Cortex of kidney (tissue), 1 donor: ENCODE data around the gene YJU2.
"Not testable (repeated sequence)": the region's sequence is repeated elsewhere in the genome, so short reads cannot be mapped to it uniquely, and the experiment has no call there.

Experiments used
- DNase-seq: peaks from one replicate; lab custom pipeline; 2025; lab: John Stamatoyannopoulos, UW

The YJU2 gene

GRCh38 chr19:4267901-4268815, 21.3 kb downstream of the YJU2 start:
- DNase-seq = no peak

GRCh38 chr19:4268816-4269430, 22.0 kb downstream of the YJU2 start:
- DNase-seq = no peak

GRCh38 chr19:4272894-4273293, 26.0 kb downstream of the YJU2 start:
- no peak for DNase-seq

GRCh38 chr19:4274321-4274686, 27.4 kb downstream of the YJU2 start:
- not testable (repeated sequence) for DNase-seq

GRCh38 chr19:4277191-4277696, 30.4 kb downstream of the YJU2 start:
- no peak for DNase-seq

GRCh38 chr19:4278010-4278409, 31.1 kb downstream of the YJU2 start:
- no peak for DNase-seq

- no peak for DNase-seq
These were observed 31.8 kb downstream of the YJU2 start, which contains the start of gene SHD for GRCh38 chr19:4278419-4279266. Gene SHD (plus strand): TSS chr19:4279266. CDS start chr19:4280064, 798 bp downstream.

- DNase-seq = no peak
These were observed 32.3 kb downstream of the YJU2 start for GRCh38 chr19:4279267-4279529.

GRCh38 chr19:4279530-4280422, 32.9 kb downstream of the YJU2 start:
- DNase-seq = no peak

- DNase-seq = no peak
These were observed 37.5 kb downstream of the YJU2 start for GRCh38 chr19:4284176-4284958.

- no peak for DNase-seq
These were observed 38.1 kb downstream of the YJU2 start for GRCh38 chr19:4284974-4285373.

GRCh38 chr19:4286141-4286540, 39.3 kb downstream of the YJU2 start:
- not testable (repeated sequence) for DNase-seq

GRCh38 chr19:4288091-4288777, 41.4 kb downstream of the YJU2 start:
- DNase-seq = no peak

GRCh38 chr19:4291184-4291732, 44.4 kb downstream of the YJU2 start:
- DNase-seq = no peak

- DNase-seq = no peak
These were observed 45.6 kb downstream of the YJU2 start for GRCh38 chr19:4292515-4292914.

GRCh38 chr19:4294389-4294788, 47.5 kb downstream of the YJU2 start:
- DNase-seq = no peak

- no peak for DNase-seq
These were observed 49.3 kb downstream of the YJU2 start for GRCh38 chr19:4295972-4296771.

GRCh38 chr19:4297901-4298809, 51.3 kb downstream of the YJU2 start:
- no peak for DNase-seq
